Neural cell (in vitro differentiated cells): ENCODE results near the gene ZNF682.

Source experiments
- CTCF ChIP-seq: fragments of 450-650 bp; IDR thresholded peaks from 2 replicates; pipeline ENCODE4 v1.5.1; 2014; ENCODE audit warnings: antibody characterized with exemption, mild to moderate bottlenecking, moderate library complexity; ENCODE audit not compliant: poor library complexity, severe bottlenecking
- EP300 ChIP-seq: fragments of 450-650 bp; conservative IDR thresholded peaks from 2 replicates; pipeline ENCODE4 v1.6.1; 2014; ENCODE audit warnings: antibody characterized with exemption, mild to moderate bottlenecking, moderate library complexity; ENCODE audit not compliant: poor library complexity, severe bottlenecking
- EZH2 ChIP-seq: fragments of 200-600, 300-800 bp; shearing (Covaris generic), sonication (generic); IDR thresholded peaks from 2 replicates; pipeline ENCODE4 v1.6.1; 2014; ENCODE audit warnings: antibody characterized with exemption, low read length, borderline replicate concordance, mild to moderate bottlenecking; ENCODE audit not compliant: insufficient read depth, poor library complexity, severe bottlenecking
- POLR2AphosphoS5 ChIP-seq: IDR thresholded peaks from 2 replicates; pipeline ENCODE4 v1.6.1; 2012
- RAD21 ChIP-seq: fragments of 450-650 bp; conservative IDR thresholded peaks from 2 replicates; pipeline ENCODE4 v1.6.1; 2014; ENCODE audit warnings: antibody characterized with exemption, mild to moderate bottlenecking, moderate library complexity

DNA sequence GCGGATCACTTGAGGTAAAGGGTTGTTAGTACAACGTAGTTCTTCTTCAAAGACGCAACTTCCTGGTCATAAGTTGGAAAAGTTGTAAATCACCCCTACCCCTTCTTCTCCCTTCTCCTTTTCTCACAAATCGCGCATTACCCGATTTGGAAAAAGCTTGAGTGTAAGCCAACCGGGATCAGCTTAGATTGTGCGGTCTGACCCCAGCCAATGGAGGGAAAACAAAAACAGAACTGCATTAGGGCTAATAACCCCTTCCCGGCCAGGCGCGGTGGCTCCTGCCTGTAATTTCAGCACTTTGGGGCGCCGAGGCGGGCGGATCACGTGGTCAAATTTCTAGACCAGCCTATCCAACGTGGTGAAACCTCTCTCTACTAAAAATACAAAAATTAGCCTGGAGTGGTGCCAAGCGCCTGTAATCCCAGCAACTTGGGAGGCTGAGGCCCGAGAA lies 39.3 kb upstream of the ZNF682 start:
- no peak for TF ChIP-seq EP300
- TF ChIP-seq CTCF = no peak
- TF ChIP-seq RAD21 = no peak
- no peak for TF ChIP-seq EZH2
- no peak for TF ChIP-seq POLR2AphosphoS5
